HepG2 (cell line): ENCODE results near the gene ANK3. TPM values are rescaled to one million over a fixed set of nuclear protein-coding genes. Genes with fewer than 3 reads are reported as not detected.

Experiments used
- ATAC-seq: fragments of 200-7000 bp; cut with Tn5 transposase; 3 replicates; pipeline ENCODE4 v1.9.1; 2020; ENCODE audit warnings: mild to moderate bottlenecking, moderate library complexity
- BruUV-seq: library from RNA; stranded (reverse); fragments of 400-500 nt; replicated peaks from 2 replicates; lab custom pipeline; 2021; lab: Mats Ljungman, UMichigan
- CTCF ChIA-PET: fragments of 300-600 bp; formaldehyde crosslinking; extraction: SDS; loops from one replicate; lab custom pipeline; 2021; ENCODE audit warnings: low total read pairs, inconsistent platforms, low intra/inter-chr PET ratio; lab: Yijun Ruan, JAX
- POLR2A ChIA-PET: fragments of 350-600 bp; sonication (Branson Sonifier 250); formaldehyde crosslinking; loops from one replicate; lab custom pipeline; 2020; ENCODE audit warnings: antibody characterized with exemption, inconsistent platforms; lab: Yijun Ruan, JAX
- DNase-seq: peaks from one replicate; pipeline ENCODE4 v3.0.0-alpha.2; 2015; ENCODE audit warnings: low spot score
- FAIRE-seq: peaks from 3 replicates; lab custom pipeline; 2011; peaks lifted over from hg19 to GRCh38; lab: Jason Lieb, UNC
- H2AFZ ChIP-seq: one replicate; pipeline ENCODE4 v1.6.1; 2011; ENCODE audit warnings: low read length, inconsistent platforms
- H3K27ac ChIP-seq: fragments of 300-600 bp; 3 replicates; pipeline ENCODE4 v1.8.0; 2011; ENCODE audit warnings: mixed run types, mild to moderate bottlenecking, mixed read lengths, low read length, inconsistent platforms; ENCODE audit not compliant: insufficient read depth; ENCODE audit errors: extremely low read length
- H3K27me3 ChIP-seq, 2 experiments: fragments of 200-600 bp in 1 of 2; 2 replicates in 1 of 2; 3 replicates in 1 of 2; pipeline versions ENCODE4 v1.6.0 to v1.8.0; 2011; ENCODE audit warnings: low read length in 2 of 2, mild to moderate bottlenecking in 2 of 2, moderate library complexity in 2 of 2, inconsistent platforms in 1 of 2; ENCODE audit not compliant: insufficient read depth in 2 of 2, control insufficient read depth in 1 of 2
- H3K36me3 ChIP-seq, 2 experiments: fragments of 200-600 bp in 1 of 2; replicated peaks in 1 of 2; 2 replicates in 1 of 2; 3 replicates in 1 of 2; pipeline versions ENCODE4 v1.5.1 to v1.8.0; 2011; ENCODE audit warnings: low read length in 2 of 2, inconsistent platforms in 1 of 2; ENCODE audit not compliant: insufficient read depth in 2 of 2, control insufficient read depth in 1 of 2
- H3K4me1 ChIP-seq: 2 replicates; pipeline ENCODE4 v1.5.1; 2012; ENCODE audit warnings: low read length, inconsistent platforms; ENCODE audit not compliant: insufficient read depth
- H3K4me2 ChIP-seq: 2 replicates; pipeline ENCODE4 v1.6.0; 2011; ENCODE audit warnings: low read depth, low read length, inconsistent platforms
- H3K4me3 ChIP-seq, 3 experiments: fragments of 200-600 bp in 1 of 3; sonication (generic), shearing (Covaris generic) in 1 of 3; replicated peaks in 1 of 3; 2 replicates each; pipeline ENCODE4 v1.5.1; 2011 to 2016; ENCODE audit warnings: low read length in 3 of 3, inconsistent platforms in 2 of 3, low read depth in 2 of 3, mild to moderate bottlenecking in 2 of 3, control low read depth in 1 of 3, mixed read lengths in 1 of 3; ENCODE audit not compliant: insufficient read depth in 1 of 3
- H3K79me2 ChIP-seq: one replicate; pipeline ENCODE4 v1.6.1; 2011; ENCODE audit warnings: low read length, inconsistent platforms; ENCODE audit not compliant: insufficient read depth
- H3K9ac ChIP-seq: 2 replicates; pipeline ENCODE4 v1.6.0; 2011; ENCODE audit warnings: mild to moderate bottlenecking, low read depth, low read length, inconsistent platforms; ENCODE audit not compliant: insufficient read depth
- H3K9me3 ChIP-seq: 2 replicates; pipeline ENCODE4 v1.5.1; 2012; ENCODE audit warnings: mild to moderate bottlenecking, low read length
- H4K20me1 ChIP-seq: 2 replicates; pipeline ENCODE4 v1.6.0; 2011; ENCODE audit warnings: inconsistent platforms, mild to moderate bottlenecking, low read length, moderate library complexity; ENCODE audit not compliant: insufficient read depth
- CEBPB ChIP-seq: IDR thresholded peaks from 2 replicates; pipeline ENCODE4 v1.6.1; 2011; ENCODE audit warnings: low read depth, low read length, improper control_type of control experiment, borderline replicate concordance
- FOXC1 ChIP-seq: sonication (generic); formaldehyde crosslinking; IDR thresholded peaks from 2 replicates; pipeline ENCODE4 v1.8.0; 2022; ENCODE audit warnings: mild to moderate bottlenecking, missing genetic modification reagents, borderline replicate concordance
- MTF1 ChIP-seq: sonication (generic); formaldehyde crosslinking; IDR thresholded peaks from 2 replicates; pipeline ENCODE4 v1.5.0; 2020; ENCODE audit warnings: missing genetic modification reagents
- SKI ChIP-seq: fragments of 450-650 bp; IDR thresholded peaks from one replicate; pipeline ENCODE4 v1.6.1; 2018; ENCODE audit warnings: mild to moderate bottlenecking; ENCODE audit not compliant: partially characterized antibody
- ZNF652 ChIP-seq: IDR thresholded peaks from 2 replicates; pipeline ENCODE4 v1.6.1; 2016; ENCODE audit warnings: low read depth, borderline replicate concordance
- WGBS: methylation state at CpG from one replicate; pipeline ENCODE4 v1.1.6; 2017; ENCODE audit warnings: low lambda C conversion rate; 5-methylcytosine and 5-hydroxymethylcytosine counted together
- in situ Hi-C: cut with HindIII; loops from 2 replicates; pipeline ENCODE4 v1.10.0; 2017; ENCODE audit warnings: low pct_unique_long_range_greater_than_20kb; ENCODE audit not compliant: extremely low pct_ligation_motif_present
- intact Hi-C: fragments of 100-400 bp; cut with micrococcal nuclease; formaldehyde crosslinking; loops from one replicate; pipeline ENCODE4 v1.10.0; 2022; ENCODE audit not compliant: unreplicated experiment
- polyA plus RNA-seq, 8 experiments: library from polyadenylated mRNA; depleted of rRNA in 3 of 8; stranded (reverse) in 7 of 8; unstranded in 1 of 8; fragments of >200 nt; fragmentation: Illumina TruSeq in 4 of 8; extraction: Trizol in 4 of 8; gene quantifications; 2 replicates each; pipeline versions ENCODE4 v1.2.1 to v1.2.3, GENCODE V29; 2011 to 2016; ENCODE audit warnings: low read depth in 4 of 8, missing spikeins in 1 of 8, mixed read lengths in 1 of 8; ENCODE audit not compliant: insufficient read depth in 1 of 8
- total RNA-seq, 5 experiments: library from RNA; depleted of rRNA; stranded (reverse); fragments of >200 nt; fragmentation: Illumina TruSeq; extraction: Trizol; gene quantifications; 2 replicates each; pipeline ENCODE4 v1.2.3, GENCODE V29; 2016; ENCODE audit warnings: low read depth in 1 of 5

ANK3 gene
- total and polyA plus RNA-seq, 2 of the 13 experiments (the other 11 are each of a cell fraction or from before 2014, with no cell fraction given) = not detected

- peak overlapping the region; percentile 23 for H3K4me2 ChIP-seq
- no peaks in the 10 kb centered on the region for H3K9me3 ChIP-seq
- 0 out of 5 replicates have a peak, but pooled peaks cover 0 to 2% of the 10 kb centered on the region in 2 experiments for H3K27me3 ChIP-seq
- no peak overlapping the region for H3K27ac ChIP-seq
- ATAC-seq (no peak), FAIRE-seq (no peak), DNase-seq (no peak)
- no peaks in the 10 kb centered on the region for H4K20me1 ChIP-seq
- 29% methylated on average over 5 of the region's 5 CpGs for WGBS
- no peak overlapping the region; a peak in 1 of 6 replicates for H3K4me3 ChIP-seq
- no peaks in the 10 kb centered on the region for H3K36me3 ChIP-seq
- CTCF ChIA-PET = no interaction called here
- no peaks in the 10 kb centered on the region for H3K79me2 ChIP-seq
- TF ChIP-seq ZNF652 (CRISPR knock-in tag) (peak; percentile 28; the same call in 1 of the 2 replicates), CEBPB (peak; percentile 48; the same call in 1 of the 2 replicates), SKI (no peak)
- in situ Hi-C loops (no loop called here), intact Hi-C loops (no loop called here)
- H2AFZ ChIP-seq = no peak overlapping the region
- H3K4me1 ChIP-seq = peaks cover 27% of the 10 kb centered on the region
- 0 out of 2 replicates have a peak overlapping the region, but pooled peaks have one; percentile 14 for H3K9ac ChIP-seq
- POLR2A ChIA-PET = no interaction called here
- no TSS peak for BruUV-seq
Measured at GRCh38 chr10:60420991-60421894, 31.6 kb upstream of the ANK3 start.

- no peak for FAIRE-seq
- no peak overlapping the region for H3K9ac ChIP-seq
- H3K4me3 ChIP-seq = no peak overlapping the region
- in situ Hi-C loops = no loop called here
- CTCF ChIA-PET = no interaction called here
- no peak for TF ChIP-seq MTF1
- TF ChIP-seq FOXC1 (CRISPR knock-in tag) = no peak
- TF ChIP-seq, all 625 proteins: peak for 0
- no peak overlapping the region for H3K4me2 ChIP-seq
- POLR2A ChIA-PET = no interaction called here
- DNase-seq (no peak), ATAC-seq (no peak)
- no peaks in the 10 kb centered on the region for H4K20me1 ChIP-seq
- peaks cover 27% of the 10 kb centered on the region for H3K4me1 ChIP-seq
- H3K36me3 ChIP-seq = no peaks in the 10 kb centered on the region
- no TSS peak for BruUV-seq
- H3K9me3 ChIP-seq = no peaks in the 10 kb centered on the region
- no peak overlapping the region for H2AFZ ChIP-seq
- H3K27me3 ChIP-seq = 0 out of 5 replicates have a peak, but pooled peaks cover 0 to 2% of the 10 kb centered on the region in 2 experiments
- H3K27ac ChIP-seq = no peak overlapping the region
- intact Hi-C loops = no loop called here
- no peaks in the 10 kb centered on the region for H3K79me2 ChIP-seq
Measured at GRCh38 chr10:60419249-60419648, 29.6 kb upstream of the ANK3 start.
